CD4-positive, alpha-beta T cell treated with Interleukin-6 at 100 ng/mL for 8 hours (primary cell): ENCODE results near the gene GLS.

Source experiments
- DNase-seq: peaks from one replicate; pipeline ENCODE4 v3.0.0-alpha.2; 2020; ENCODE audit warnings: mixed read lengths, low spot score

The GLS gene

DNA sequence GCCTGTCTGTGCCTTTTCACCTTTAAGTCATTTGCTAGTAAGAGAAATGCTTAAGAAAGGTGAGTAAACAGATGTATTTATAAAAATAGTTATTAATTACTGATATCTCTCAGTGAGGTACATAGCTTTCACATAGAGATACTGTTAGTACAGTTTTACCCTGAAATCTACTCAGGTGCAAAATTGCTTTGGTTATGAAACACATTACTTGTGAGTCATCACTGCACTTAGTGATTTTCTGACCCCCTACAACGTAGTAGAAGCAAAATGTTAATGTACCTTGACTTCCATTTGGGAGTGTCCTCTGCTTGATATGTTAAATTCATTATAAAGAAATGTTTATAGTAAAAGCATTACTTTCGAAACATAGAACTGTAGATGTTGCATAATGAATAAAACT lies 6.5 kb downstream of the GLS start:
- DNase-seq = peak; percentile 8

DNA sequence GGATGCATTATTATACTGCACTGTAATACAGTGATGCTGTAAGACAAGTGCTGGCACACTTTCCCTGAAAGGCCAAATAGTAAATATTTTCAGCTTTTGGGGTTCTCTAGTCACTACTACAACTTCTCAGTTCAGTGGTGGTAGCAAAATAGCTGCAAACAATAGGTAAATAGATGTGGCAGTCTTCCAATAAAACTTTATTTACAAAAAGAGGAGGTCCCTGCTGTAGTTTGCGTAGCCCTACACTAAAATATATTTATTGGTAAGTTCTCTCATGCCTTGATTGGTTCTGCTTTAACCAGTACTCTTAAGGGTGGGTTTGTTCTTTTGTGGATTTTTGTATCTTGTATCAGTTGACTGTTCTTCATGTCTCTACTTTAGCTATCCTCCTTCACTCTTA lies 7.8 kb downstream of the GLS start:
- no peak for DNase-seq

GRCh38 chr2:190889175-190889943 lies 8.7 kb downstream of the GLS start:
- no peak for DNase-seq

DNA sequence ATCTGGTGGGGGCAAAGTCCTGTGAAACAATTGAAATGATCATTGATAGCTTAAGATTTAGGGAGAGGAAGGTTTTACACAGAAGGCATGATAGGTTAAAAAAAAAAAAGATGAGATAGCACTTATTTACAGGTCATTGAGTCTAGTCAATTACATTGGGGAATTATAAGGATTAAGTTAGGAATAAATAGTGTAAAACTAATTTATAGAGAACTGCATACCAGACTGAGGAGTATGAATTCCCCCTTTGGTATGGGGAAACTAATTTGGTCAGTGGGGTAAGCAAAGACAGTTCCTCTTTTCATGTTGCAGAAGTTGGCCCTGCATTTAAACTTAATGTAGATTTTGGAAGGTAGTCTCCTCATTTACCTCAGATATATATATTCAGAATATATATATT lies 10.8 kb downstream of the GLS start:
- no peak for DNase-seq

GRCh38 chr2:190891889-190892288 lies 11.3 kb downstream of the GLS start:
- no peak for DNase-seq

GRCh38 chr2:190893157-190893556 lies 12.5 kb downstream of the GLS start:
- no peak for DNase-seq

DNA sequence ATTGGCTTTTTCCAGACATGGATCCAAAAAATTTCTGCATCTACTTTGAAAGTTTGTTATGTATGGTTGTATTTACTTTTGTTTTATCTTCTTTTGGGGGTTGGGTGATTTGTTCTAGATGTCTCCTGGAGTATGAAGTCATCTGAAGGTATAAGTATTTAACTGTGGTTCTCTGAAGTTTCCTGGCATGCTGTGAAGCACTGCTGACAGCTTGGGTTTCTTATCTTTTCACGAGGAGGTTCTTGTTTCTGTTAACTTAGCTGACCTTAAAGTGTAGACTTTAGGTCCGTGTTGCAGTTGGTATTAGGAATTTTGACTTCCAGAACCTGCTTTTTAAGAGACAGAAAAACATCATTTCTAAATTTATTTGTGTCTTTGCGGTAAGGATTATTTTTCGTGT lies 15.9 kb downstream of the GLS start:
- DNase-seq = no peak

- no peak for DNase-seq
Observed at GRCh38 chr2:190903693-190904450, 23.3 kb downstream of the GLS start.

- no peak for DNase-seq
Observed at GRCh38 chr2:190904640-190905261, 24.1 kb downstream of the GLS start.

DNA sequence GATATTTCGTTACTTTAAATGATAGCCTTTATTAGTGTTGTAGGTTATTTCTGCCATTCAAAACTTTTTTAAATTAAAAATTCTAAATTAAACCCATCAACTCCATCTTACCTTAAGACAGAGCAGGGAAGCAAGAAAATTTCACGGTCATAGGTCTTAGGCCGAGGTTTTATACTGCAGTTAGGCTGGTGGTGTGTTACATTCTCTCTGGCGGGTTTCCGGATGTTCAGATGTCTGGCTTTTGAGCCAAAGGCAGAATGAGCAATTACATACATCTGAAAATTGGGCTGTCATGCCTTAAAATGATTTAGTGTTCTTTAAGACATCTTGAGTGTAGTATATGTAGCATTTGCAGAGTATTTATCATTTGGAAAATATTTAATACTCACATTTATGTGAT lies 27.9 kb downstream of the GLS start:
- DNase-seq = no peak

DNA sequence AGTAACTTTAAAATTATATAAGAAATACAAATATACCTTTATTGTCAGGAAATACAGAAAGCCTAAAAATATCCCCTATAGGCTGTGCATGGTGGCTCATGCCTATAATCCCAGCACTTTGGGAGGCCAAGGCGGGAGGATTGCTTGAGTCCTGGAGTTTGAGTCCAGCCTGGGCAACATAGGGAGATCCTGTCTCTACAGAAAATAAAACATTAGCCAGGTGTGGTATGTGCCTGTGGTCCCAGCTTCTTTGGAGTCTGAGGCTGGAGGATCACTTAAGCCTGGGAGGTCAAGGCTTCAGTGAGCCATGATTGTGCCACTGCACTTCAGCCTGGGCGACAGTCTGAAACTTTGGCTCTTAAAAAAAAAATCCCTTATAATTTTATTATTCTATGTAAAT lies 29.1 kb downstream of the GLS start:
- no peak for DNase-seq

DNA sequence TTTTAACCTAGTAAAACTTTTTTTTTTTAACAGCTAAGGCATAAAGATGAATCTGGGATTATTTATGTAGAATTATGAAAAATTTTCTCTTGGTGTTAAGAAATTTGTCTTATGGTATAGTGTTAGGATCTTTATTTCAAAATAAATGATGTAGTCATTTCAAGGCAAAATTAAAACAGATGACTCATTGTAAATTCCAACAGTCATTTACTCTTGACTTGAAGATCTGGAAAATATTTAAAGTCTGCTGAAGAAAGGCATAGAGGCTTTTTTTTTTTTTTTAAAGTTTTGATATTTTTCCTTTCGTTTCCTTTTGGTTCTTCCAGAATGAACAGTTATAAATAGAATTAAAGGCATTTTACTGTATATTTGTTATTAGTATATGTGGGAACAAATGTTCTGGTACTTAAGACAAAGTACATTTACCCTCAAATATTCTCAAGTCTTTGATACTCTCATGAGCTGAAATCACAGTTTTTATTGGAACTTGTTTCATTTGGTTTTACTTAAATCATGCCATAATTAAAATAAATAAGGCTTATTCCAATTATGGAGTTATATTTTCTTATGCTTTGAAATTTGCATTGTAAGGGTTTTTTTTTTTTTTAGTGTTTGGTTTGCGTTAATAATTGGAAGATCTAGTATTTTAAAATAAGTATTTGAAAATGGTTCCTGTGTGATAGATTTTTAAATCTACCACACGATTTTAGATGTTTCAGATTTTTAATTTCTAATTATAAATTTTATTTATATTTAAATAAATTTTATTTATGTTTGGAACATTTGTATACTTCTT lies 29.9 kb downstream of the GLS start:
- no peak for DNase-seq

- DNase-seq = no peak
Observed at GRCh38 chr2:190911813-190912212, 31.2 kb downstream of the GLS start.

DNA sequence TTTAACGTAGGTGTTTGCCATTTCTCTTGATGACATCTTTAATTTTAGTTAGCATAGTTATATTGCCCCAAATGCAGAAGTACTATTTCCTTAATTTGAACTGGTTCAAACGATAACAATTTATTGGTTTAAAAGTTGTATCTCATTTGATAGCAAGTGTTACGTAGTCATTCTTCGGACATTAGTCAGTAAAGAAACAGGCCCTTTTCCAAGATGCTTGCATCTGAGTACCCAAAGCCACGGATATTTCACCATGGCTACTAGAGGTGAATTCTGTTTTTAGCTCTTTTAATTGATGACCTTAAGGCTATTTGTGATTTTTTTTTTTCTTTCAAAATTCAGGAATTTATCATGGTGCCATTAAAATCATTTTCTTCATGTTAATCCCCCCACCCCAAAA lies 32.1 kb downstream of the GLS start:
- DNase-seq = no peak

GRCh38 chr2:190913725-190914124 lies 33.1 kb downstream of the GLS start:
- DNase-seq = no peak

DNA sequence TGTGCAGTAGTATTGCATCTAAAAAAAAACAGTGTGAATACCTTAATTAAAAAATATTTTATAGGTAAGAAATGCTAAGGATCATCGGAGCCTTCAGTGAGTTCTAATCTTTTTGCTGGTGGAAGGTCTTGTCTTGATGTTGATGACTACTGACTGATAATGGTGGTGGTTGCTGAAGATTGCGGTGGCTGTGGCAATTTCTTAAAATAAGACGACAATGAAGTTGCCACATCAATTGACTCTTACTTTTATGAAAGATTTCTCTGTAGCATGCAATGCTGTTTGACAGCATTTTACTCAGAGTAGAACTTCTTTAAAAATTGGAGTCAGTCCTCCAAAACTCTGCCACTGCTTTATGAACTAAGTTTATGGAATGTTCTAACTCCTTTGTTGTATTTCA lies 36.2 kb downstream of the GLS start:
- no peak for DNase-seq

- DNase-seq = no peak
Observed at GRCh38 chr2:190920085-190920484, 39.5 kb downstream of the GLS start.

DNA sequence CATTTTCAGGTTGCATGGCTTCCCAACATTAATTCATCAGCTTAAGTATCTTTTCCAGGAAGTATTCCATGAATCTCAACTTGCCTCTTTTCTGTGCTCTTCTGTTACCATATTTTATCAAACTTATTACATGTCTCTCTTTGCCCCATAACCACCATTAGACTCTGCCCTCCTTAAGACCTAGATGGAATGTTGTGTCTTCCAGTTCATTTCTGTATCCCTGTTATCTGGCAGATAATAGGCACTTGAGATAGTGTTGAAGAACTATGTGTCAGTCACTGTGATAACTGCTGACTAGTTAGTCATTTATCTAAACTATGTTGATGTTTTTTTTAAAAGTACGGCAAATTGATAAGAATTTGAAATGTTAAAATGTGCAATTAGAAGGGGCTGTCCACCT lies 41.8 kb downstream of the GLS start:
- no peak for DNase-seq

GRCh38 chr2:190927301-190927700 lies 46.7 kb downstream of the GLS start:
- DNase-seq = no peak

DNA sequence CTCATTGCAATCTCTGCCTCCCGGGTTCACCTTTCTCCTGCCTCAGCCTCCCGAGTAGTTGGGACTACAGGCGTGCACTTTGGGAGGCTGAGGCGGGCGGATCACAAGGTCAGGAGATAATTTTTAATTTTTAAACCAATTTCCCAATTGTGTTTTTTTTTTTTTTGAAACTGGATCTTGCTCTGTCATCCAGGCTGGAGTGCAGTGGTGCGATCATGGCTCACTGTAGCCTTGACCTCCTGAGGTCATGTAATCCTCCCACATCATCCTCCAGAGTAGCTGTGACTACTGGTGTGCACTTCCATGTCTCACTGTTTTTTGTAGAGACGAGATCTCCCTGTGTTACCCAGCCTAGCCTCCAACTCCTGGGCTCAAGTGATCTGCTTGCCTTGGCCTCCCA lies 49.3 kb downstream of the GLS start:
- no peak for DNase-seq

DNA sequence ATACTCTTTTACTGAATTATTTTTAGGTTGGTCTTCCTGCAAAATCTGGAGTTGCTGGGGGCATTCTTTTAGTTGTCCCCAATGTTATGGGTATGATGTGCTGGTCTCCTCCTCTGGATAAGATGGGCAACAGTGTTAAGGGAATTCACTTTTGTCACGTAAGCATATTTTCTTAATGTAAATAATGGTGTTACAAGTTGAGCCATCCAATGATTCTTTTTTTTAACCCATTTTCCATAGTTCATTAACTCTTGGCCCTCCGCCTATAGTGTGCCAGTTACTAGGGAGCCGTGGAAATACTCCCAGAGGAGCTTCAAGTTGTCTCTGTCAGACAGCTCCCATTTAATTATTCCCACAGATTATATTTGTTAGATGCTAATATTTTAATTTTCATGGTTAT lies 49.8 kb downstream of the GLS start:
- no peak for DNase-seq

DNA sequence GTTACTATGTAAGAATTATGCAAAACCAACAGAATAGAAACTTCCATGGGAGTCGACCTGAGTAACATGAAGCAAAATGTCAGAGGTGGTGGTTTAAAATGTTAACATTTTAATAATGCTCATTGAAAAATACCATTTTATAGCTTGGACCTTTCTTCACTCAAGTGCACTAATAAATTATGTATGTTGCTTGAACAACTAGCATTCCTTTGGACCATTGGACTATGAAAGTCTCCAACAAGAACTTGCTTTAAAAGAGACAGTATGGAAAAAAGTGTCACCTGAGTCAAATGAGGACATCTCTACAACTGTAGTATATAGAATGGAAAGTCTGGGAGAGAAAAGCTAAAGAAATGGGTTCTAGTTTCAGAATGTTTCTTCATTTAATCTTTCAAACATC lies 51.9 kb downstream of the GLS start:
- no peak for DNase-seq
